PFSK-1 (cell line): ENCODE results near the gene PAPPA2.

Experiments
- FOXP2 ChIP-seq: optimal IDR thresholded peaks from 2 replicates; pipeline ENCODE3; 2011; ENCODE audit warnings: borderline replicate concordance, control low read depth, inconsistent platforms; ENCODE audit not compliant: insufficient read depth; ENCODE audit errors: extremely low read length, extremely low read depth
- POLR2AphosphoS5 ChIP-seq: IDR thresholded peaks from 2 replicates; pipeline ENCODE4 v1.6.1; 2012; ENCODE audit warnings: low read depth, mild to moderate bottlenecking, control low read depth, low read length, moderate library complexity
- SIN3A ChIP-seq: IDR thresholded peaks from 2 replicates; pipeline ENCODE4 v1.6.1; 2012; ENCODE audit warnings: mild to moderate bottlenecking, low read length, moderate library complexity, borderline replicate concordance; ENCODE audit not compliant: insufficient read depth
- TAF1 ChIP-seq: IDR thresholded peaks from 2 replicates; pipeline ENCODE4 v1.6.1; 2012; ENCODE audit warnings: low read length, control low read depth, borderline replicate concordance; ENCODE audit not compliant: insufficient read depth
- TF ChIP-seq, protein P1 (sequence below), 2 experiments: IDR thresholded peaks; 2 replicates each; pipeline versions ENCODE4 v1.6.1 to v1.8.0; 2011 to 2012; ENCODE audit warnings: low read depth in 2 of 2, low read length in 2 of 2, control low read depth in 1 of 2, inconsistent platforms in 1 of 2, mild to moderate bottlenecking in 1 of 2, moderate library complexity in 1 of 2; ENCODE audit not compliant: insufficient read depth in 1 of 2

Gene PAPPA2

DNA sequence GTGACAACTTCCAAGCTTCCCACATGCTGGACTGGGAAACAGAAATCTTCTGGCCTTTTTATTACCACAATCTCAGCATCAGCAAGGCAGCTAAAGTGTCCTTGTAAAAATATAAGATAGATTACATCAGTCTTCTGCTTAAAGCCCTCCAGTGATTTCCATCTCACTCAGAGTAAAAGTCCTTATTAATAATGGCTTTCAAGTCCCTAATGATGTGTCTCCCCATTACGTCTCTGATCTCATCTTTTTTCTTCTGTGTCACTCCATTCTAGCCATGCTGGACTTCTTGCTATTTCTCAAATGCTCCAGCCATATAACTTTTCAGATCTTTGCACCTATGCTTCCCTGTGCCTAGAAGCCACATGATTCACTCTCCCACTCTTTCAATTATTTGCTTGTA lies 22.1 kb downstream of the PAPPA2 start:
- TF ChIP-seq TAF1 (no peak), SIN3A (no peak), FOXP2 (no peak), POLR2AphosphoS5 (no peak)
- TF ChIP-seq, protein P1, sequence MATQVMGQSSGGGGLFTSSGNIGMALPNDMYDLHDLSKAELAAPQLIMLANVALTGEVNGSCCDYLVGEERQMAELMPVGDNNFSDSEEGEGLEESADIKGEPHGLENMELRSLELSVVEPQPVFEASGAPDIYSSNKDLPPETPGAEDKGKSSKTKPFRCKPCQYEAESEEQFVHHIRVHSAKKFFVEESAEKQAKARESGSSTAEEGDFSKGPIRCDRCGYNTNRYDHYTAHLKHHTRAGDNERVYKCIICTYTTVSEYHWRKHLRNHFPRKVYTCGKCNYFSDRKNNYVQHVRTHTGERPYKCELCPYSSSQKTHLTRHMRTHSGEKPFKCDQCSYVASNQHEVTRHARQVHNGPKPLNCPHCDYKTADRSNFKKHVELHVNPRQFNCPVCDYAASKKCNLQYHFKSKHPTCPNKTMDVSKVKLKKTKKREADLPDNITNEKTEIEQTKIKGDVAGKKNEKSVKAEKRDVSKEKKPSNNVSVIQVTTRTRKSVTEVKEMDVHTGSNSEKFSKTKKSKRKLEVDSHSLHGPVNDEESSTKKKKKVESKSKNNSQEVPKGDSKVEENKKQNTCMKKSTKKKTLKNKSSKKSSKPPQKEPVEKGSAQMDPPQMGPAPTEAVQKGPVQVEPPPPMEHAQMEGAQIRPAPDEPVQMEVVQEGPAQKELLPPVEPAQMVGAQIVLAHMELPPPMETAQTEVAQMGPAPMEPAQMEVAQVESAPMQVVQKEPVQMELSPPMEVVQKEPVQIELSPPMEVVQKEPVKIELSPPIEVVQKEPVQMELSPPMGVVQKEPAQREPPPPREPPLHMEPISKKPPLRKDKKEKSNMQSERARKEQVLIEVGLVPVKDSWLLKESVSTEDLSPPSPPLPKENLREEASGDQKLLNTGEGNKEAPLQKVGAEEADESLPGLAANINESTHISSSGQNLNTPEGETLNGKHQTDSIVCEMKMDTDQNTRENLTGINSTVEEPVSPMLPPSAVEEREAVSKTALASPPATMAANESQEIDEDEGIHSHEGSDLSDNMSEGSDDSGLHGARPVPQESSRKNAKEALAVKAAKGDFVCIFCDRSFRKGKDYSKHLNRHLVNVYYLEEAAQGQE (IDR thresholded peaks at IDR 0.05; ENCODE audit: insufficient read depth in 1 of 2, low read depth in 2 of 2, low read length in 2 of 2) = no peak

DNA sequence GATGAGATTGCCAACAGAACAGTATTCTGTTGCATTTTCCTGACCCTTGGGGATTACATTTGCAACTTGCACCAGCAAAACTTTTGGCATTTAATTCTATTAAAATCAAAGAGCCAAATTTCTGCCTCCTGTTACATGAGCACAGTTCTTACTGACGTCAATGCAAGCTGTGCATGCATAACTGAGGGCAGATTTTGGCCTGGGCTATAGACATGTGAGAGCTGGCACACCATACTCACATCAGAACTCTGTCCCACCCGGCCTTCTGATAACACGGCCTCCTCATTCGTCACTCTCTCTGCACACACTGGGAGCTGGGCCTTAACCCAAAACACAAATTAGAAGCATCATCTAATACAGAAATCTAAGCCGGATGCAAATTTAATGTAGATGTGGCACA lies 31.5 kb downstream of the PAPPA2 start:
- no peak for TF ChIP-seq SIN3A
- no peak for TF ChIP-seq POLR2AphosphoS5
- TF ChIP-seq TAF1 = no peak
- TF ChIP-seq FOXP2 = no peak
- TF ChIP-seq, protein P1 (IDR thresholded peaks at IDR 0.05; ENCODE audit: insufficient read depth in 1 of 2, low read depth in 2 of 2, low read length in 2 of 2) = no peak

DNA sequence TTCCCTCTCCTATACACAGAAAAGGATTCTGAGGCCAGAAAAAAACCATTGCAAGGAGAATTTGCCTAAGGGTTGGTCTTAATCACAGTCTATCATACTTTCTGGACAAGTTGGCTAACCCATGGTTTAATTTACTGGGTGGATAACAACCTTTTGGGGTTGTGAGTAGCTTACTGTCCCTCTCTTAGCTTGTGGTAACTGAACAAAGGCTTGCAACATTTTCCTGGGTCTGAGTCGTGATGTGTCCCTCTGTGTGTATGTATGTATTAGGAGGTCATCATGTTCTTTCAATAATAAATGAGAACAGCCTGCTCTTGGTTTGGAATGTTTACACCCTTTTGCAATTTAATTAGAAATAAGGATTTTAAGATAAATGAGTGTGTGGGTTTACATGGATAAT lies 36.7 kb downstream of the PAPPA2 start:
- no peak for TF ChIP-seq TAF1
- TF ChIP-seq FOXP2 = no peak
- no peak for TF ChIP-seq POLR2AphosphoS5
- TF ChIP-seq, protein P1 (IDR thresholded peaks at IDR 0.05; ENCODE audit: insufficient read depth in 1 of 2, low read depth in 2 of 2, low read length in 2 of 2) = no peak
- TF ChIP-seq SIN3A = no peak

DNA sequence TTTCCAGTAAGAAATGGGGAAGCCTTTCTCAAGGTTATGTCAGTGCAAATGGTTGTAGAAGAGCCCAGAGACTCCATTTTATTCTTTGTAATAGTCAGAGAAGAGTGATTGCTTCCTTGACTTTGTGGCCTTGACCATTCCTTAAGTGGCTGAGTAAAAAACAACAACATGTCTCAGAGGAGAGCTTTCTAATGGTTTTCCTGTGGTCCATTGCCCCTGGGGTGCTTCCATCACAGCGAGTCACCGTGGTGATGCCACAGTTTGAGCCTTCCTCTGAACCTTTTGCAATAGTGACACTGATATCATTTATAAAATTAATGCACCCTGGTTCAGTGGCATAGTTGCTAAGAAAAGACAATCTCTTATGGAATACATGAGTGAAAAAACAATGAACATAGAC lies 38.6 kb downstream of the PAPPA2 start:
- TF ChIP-seq, protein P1 (IDR thresholded peaks at IDR 0.05; ENCODE audit: insufficient read depth in 1 of 2, low read depth in 2 of 2, low read length in 2 of 2) = no peak
- TF ChIP-seq FOXP2 = no peak
- no peak for TF ChIP-seq POLR2AphosphoS5
- no peak for TF ChIP-seq SIN3A
- no peak for TF ChIP-seq TAF1

DNA sequence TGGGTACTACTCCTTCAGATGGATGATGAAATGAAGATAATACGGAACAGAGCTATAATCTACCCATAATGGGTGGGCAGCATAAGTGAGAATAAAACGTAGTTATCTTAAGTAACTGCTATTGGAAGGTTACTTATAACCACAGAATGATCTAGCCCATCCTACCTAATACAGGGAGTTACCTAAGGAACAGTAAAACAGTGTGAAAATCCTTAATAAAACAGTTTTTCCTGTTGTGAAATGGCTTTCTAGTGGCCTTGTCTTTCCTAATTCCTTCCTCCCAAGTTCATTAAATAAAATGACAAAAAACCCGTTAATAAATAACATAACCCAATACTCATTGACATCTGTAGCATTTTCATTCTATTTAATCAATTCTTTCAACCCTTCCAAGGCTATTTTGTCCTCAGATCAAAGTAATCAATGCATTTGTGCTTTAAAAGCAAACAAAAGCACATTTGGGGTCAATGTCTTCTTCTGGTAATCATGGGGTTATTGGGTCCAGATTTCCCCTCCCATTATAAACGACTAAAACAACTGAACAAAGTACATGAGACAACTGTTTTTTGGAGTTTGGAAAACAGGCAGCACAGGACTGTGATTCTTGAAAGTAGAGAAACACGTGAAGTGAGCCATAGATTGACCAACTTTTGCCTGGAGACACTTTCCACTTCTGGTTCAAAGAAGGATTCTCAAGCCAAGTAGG lies 42.0 kb downstream of the PAPPA2 start:
- no peak for TF ChIP-seq TAF1
- no peak for TF ChIP-seq POLR2AphosphoS5
- TF ChIP-seq FOXP2 = no peak
- TF ChIP-seq SIN3A = no peak
- TF ChIP-seq, protein P1 (IDR thresholded peaks at IDR 0.05; ENCODE audit: insufficient read depth in 1 of 2, low read depth in 2 of 2, low read length in 2 of 2) = no peak
